ENCODE data around the gene FBXL19. TPM values are rescaled to one million over a fixed set of nuclear protein-coding genes. Genes with fewer than 3 reads are reported as not detected.
A peak's percentile ranks its signal among the peaks of the same experiment; 100 is the strongest.

FBXL19 gene
- polyA plus RNA-seq, 1 donor (not counting 4 experiments of a cell fraction or from before 2014, with no cell fraction given), result 10.2 TPM

DNA sequence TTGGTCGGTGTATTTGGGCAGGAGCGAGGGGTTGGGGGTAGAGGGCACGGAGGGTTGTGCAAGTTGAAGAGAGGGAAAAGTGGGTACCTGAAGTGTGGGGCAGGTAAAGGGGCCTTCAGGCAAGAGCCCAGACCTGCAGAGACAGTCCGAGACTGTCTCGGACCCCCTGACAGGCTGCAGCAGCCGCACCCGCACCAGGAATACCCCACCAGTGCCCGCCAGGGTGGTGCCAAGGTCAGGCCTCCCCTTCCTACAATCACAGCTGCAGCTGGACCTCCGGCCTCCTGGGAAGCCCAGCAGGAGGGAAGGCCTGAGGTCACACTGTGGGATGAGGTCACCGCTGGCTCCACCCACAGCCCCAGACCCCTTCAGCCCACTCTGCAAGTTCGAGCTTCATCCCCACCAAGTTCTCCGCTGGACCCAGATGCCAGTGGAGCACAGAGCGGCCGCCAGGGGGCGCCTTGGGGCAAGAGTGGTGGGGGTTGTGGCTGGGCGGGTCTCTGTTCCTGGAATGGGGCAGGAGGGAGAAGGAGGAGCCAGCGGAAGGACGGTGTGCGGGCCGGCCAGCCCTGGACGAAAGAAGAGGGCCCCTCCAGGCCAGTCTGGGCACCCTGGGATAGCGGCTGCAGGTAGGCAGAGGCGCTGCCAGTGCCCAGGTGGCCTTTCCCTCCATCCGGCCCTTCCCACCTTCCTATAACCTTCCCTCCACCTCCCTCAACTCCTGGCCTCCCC, 61.5 kb downstream of the FBXL19 start, which contains the start of gene HSD3B7:
TSS of gene HSD3B7 (plus strand) at position 539 of the 732 bp plus-strand sequence. CDS start 452 bp downstream, outside the sequence.
- DNase-seq (ENCODE audit: low read depth, low spot score), result no peak
- H3K4me3 ChIP-seq (ENCODE audit: control insufficient read depth in 2 of 3, extremely low read depth in 1 of 3, insufficient read depth in 2 of 3, low read depth in 1 of 3, low read length in 3 of 3), result peak within 1 kb of the TSS in 2 of 3 experiments; percentile 5 to 37
- H3K27ac ChIP-seq (ENCODE audit: control insufficient read depth, insufficient read depth, low read length), result no peak within 1 kb of the TSS
- H2AFZ ChIP-seq (ENCODE audit: control insufficient read depth, low read length), result peak within 1 kb of the TSS; percentile 23
- no peaks in the 10 kb centered on the region for H3K79me2 ChIP-seq (ENCODE audit: control insufficient read depth, insufficient read depth, low read length)
- dilution Hi-C loops (cut with MboI; ENCODE audit: extremely low pct_ligation_motif_present, low sequenced_read_pairs), result no loop called here
- no peaks in the 10 kb centered on the region for H3K27me3 ChIP-seq (ENCODE audit: control insufficient read depth, extremely low read depth, insufficient read depth, low read length)
- H3K9ac ChIP-seq (ENCODE audit: control insufficient read depth, extremely low read depth, insufficient read depth, low read length), result no peak within 1 kb of the TSS
- no peaks in the 10 kb centered on the region for H3K9me3 ChIP-seq (ENCODE audit: control insufficient read depth, low read depth, low read length)
- no peaks in the 10 kb centered on the region for H4K20me1 ChIP-seq (ENCODE audit: control insufficient read depth, extremely low read depth, insufficient read depth, low read length)
- no peaks in the 10 kb centered on the region for H3K9me1 ChIP-seq (ENCODE audit: control insufficient read depth, extremely low read depth, insufficient read depth, low read length)
- H3K4me2 ChIP-seq (ENCODE audit: control insufficient read depth, extremely low read depth, insufficient read depth, low read depth, low read length), result peak within 1 kb of the TSS; percentile 66
- peaks cover 15% of the 10 kb centered on the region for H3K4me1 ChIP-seq (ENCODE audit: control insufficient read depth, extremely low read depth, insufficient read depth, low read length)
- no peak for TF ChIP-seq EZH2 (IDR thresholded peaks at IDR 0.05; ENCODE audit: low read length)
- TF ChIP-seq, protein P1, sequence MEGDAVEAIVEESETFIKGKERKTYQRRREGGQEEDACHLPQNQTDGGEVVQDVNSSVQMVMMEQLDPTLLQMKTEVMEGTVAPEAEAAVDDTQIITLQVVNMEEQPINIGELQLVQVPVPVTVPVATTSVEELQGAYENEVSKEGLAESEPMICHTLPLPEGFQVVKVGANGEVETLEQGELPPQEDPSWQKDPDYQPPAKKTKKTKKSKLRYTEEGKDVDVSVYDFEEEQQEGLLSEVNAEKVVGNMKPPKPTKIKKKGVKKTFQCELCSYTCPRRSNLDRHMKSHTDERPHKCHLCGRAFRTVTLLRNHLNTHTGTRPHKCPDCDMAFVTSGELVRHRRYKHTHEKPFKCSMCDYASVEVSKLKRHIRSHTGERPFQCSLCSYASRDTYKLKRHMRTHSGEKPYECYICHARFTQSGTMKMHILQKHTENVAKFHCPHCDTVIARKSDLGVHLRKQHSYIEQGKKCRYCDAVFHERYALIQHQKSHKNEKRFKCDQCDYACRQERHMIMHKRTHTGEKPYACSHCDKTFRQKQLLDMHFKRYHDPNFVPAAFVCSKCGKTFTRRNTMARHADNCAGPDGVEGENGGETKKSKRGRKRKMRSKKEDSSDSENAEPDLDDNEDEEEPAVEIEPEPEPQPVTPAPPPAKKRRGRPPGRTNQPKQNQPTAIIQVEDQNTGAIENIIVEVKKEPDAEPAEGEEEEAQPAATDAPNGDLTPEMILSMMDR (optimal IDR thresholded peaks at IDR 0.05 in 1 of 3, IDR thresholded peaks at IDR 0.05 in 1 of 3, conservative IDR thresholded peaks at IDR 0.05 in 1 of 3; ENCODE audit: extremely low read depth in 1 of 3, insufficient read depth in 2 of 3, low read length in 3 of 3), result peak; percentile 57 to 93 (median 86)
- no peak for FAIRE-seq
- H3K36me3 ChIP-seq (ENCODE audit: control insufficient read depth in 2 of 2, extremely low read depth in 1 of 2, insufficient read depth in 2 of 2, low read length in 2 of 2), result peaks cover 10 to 14% of the 10 kb centered on the region in 2 experiments

DNA sequence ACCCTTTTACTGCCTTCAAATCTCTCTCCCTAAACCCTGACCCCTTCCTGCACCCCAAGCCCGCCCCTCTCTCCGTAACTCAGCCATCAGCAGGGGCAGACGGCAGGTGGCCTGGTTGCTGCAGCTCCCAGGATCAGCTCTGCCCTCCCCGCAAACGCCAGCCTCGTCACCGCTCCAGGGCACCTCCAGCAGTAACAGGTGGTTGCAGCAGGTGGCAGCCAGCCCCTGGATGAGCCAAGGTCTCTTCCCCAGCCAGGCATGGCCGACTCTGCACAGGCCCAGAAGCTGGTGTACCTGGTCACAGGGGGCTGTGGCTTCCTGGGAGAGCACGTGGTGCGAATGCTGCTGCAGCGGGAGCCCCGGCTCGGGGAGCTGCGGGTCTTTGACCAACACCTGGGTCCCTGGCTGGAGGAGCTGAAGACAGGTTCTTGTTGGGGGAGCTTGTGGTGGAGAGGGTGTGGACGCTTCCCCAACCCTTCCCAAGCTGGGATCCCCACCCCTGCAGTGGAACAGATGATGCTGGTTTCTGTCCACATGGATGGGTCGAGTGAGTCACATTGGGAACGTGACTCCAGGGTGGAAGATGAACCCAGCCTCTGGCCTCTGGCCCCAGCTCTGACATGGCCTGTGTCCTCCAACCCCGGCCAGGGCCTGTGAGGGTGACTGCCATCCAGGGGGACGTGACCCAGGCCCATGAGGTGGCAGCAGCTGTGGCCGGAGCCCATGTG, 62.2 kb downstream of the FBXL19 start:
- Histone ChIP-seq H3K79me2 (ENCODE audit: control insufficient read depth, insufficient read depth, low read length) (no peaks in the 10 kb centered on the region), H3K27ac (ENCODE audit: control insufficient read depth, insufficient read depth, low read length) (no peak overlapping the region), H3K9me3 (ENCODE audit: control insufficient read depth, low read depth, low read length) (no peaks in the 10 kb centered on the region), H3K4me1 (ENCODE audit: control insufficient read depth, extremely low read depth, insufficient read depth, low read length) (peaks cover 15% of the 10 kb centered on the region), H3K9ac (ENCODE audit: control insufficient read depth, extremely low read depth, insufficient read depth, low read length) (no peak overlapping the region), H3K4me3 (ENCODE audit: control insufficient read depth in 2 of 3, extremely low read depth in 1 of 3, insufficient read depth in 2 of 3, low read depth in 1 of 3, low read length in 3 of 3) (peak overlapping the region in 2 of 3 experiments; percentile 5 to 37), H4K20me1 (ENCODE audit: control insufficient read depth, extremely low read depth, insufficient read depth, low read length) (no peaks in the 10 kb centered on the region), H3K36me3 (ENCODE audit: control insufficient read depth in 2 of 2, extremely low read depth in 1 of 2, insufficient read depth in 2 of 2, low read length in 2 of 2) (peaks cover 9 to 14% of the 10 kb centered on the region in 2 experiments), H3K4me2 (ENCODE audit: control insufficient read depth, extremely low read depth, insufficient read depth, low read depth, low read length) (peak overlapping the region; percentile 66), H3K9me1 (ENCODE audit: control insufficient read depth, extremely low read depth, insufficient read depth, low read length) (no peaks in the 10 kb centered on the region), H2AFZ (ENCODE audit: control insufficient read depth, low read length) (peak overlapping the region; percentile 23), H3K27me3 (ENCODE audit: control insufficient read depth, extremely low read depth, insufficient read depth, low read length) (no peaks in the 10 kb centered on the region)
- TF ChIP-seq, protein P1 (optimal IDR thresholded peaks at IDR 0.05 in 1 of 3, IDR thresholded peaks at IDR 0.05 in 1 of 3, conservative IDR thresholded peaks at IDR 0.05 in 1 of 3; ENCODE audit: extremely low read depth in 1 of 3, insufficient read depth in 2 of 3, low read length in 3 of 3), result peak in 2 of 3 experiments; percentile 29 to 76
- no peak for TF ChIP-seq EZH2 (IDR thresholded peaks at IDR 0.05; ENCODE audit: low read length)
- dilution Hi-C loops (cut with MboI; ENCODE audit: extremely low pct_ligation_motif_present, low sequenced_read_pairs), result no loop called here
- FAIRE-seq (no peak), DNase-seq (ENCODE audit: low read depth, low spot score) (no peak)
